ENCODE measurements around the gene COL9A2.

DNA sequence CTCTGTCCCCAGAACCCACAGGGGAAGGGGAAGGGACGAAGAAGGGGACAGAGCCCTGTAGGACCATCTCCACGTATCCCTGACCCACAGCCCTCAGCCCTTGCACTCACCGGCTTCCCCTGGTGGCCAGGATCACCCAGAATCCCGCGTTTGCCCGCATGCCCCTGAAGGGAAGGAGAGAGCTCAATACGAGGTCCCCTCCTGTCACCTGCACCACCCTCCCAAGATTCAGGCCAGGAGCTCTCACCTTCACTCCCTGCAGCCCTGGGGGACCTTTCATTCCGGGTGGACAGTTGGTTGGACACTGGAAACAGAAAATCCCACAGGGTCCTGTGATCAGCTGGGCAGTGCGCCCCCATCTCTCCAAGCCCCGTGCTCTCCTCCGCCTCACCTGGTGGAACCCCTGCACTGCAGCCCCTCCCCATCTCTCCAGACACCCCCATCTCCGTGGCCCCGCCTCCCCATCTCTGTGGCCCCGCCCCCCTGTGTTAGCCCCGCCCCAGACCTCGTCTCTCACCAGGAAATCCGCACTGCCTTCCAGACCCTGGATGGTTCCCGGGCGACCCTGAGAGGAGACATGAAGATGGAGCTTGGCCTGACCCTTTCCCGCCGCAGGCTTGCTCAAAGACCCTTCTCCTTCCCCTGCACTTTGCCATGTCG, 6.0 kb downstream of the COL9A2 start:
- TF ChIP-seq POLR2A (IDR thresholded peaks at IDR 0.05), result no peak
- TF ChIP-seq, protein P1, sequence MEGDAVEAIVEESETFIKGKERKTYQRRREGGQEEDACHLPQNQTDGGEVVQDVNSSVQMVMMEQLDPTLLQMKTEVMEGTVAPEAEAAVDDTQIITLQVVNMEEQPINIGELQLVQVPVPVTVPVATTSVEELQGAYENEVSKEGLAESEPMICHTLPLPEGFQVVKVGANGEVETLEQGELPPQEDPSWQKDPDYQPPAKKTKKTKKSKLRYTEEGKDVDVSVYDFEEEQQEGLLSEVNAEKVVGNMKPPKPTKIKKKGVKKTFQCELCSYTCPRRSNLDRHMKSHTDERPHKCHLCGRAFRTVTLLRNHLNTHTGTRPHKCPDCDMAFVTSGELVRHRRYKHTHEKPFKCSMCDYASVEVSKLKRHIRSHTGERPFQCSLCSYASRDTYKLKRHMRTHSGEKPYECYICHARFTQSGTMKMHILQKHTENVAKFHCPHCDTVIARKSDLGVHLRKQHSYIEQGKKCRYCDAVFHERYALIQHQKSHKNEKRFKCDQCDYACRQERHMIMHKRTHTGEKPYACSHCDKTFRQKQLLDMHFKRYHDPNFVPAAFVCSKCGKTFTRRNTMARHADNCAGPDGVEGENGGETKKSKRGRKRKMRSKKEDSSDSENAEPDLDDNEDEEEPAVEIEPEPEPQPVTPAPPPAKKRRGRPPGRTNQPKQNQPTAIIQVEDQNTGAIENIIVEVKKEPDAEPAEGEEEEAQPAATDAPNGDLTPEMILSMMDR (IDR thresholded peaks at IDR 0.05 in 4 of 5, conservative IDR thresholded peaks at IDR 0.05 in 1 of 5), result no peak
